SU-DHL-6 (cell line): ENCODE measurements around the gene SAP130.

Source experiments
- CTCF ChIP-seq: fragments of 200-600 bp; sonication (generic); IDR thresholded peaks from one replicate; pipeline ENCODE4 v1.5.1; 2017; ENCODE audit warnings: antibody characterized with exemption, mild to moderate bottlenecking, low read length, moderate library complexity; ENCODE audit not compliant: insufficient read depth, poor library complexity, severe bottlenecking
- EZH2phosphoT487 ChIP-seq: fragments of 200-600 bp; sonication (generic), shearing (Covaris generic); conservative IDR thresholded peaks from 2 replicates; pipeline ENCODE4 v1.6.1; 2018; ENCODE audit warnings: mild to moderate bottlenecking, antibody characterized with exemption, low read length, moderate library complexity, mixed read lengths

GRCh38 chr2:128043041-128043440, 15.2 kb upstream of the SAP130 start:
- TF ChIP-seq CTCF (no peak), EZH2phosphoT487 (no peak)
